ENCODE measurements around the gene COL4A1. TPM values are rescaled to one million over a fixed set of nuclear protein-coding genes. Genes with fewer than 3 reads are reported as not detected.

Gene COL4A1
- polyA plus RNA-seq, 1 of the 3 experiments (the other 2 are of a cell fraction): 30.3 TPM

DNA sequence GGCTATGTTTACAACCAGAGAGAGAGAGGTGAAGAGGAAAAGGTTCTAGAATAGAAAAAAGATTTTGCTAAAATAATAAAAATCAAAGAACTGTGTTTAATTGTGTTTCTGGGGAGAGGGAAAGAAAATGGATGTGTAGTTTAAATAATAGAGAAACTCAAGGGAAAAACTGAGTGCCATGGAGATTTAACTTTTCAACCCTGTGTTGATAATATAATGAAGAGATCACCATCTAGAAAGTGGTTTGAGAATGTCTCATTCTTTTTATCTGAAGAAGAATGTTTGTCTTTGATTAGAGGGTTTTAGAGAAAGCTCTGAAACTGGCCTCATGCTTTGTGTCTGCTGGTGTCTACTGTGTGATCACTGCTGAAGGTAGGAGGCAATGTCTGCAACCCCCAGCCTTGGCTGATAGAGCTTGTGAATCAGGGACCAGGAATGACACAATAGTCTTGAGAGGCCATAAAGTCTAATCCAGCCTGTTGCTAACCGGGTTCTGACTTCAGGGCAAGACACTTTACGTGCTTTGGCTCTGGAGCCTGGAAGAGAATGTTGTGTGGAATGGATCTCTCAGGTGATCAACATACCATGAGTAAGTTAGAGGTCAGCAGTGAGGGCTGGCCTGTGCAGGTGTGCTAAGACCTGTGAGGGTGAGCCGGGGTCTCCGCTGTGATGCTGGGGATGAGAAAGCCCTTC lies 5.5 kb upstream of the COL4A1 start (continued):
- no peak for TF ChIP-seq RXRA (IDR thresholded peaks at IDR 0.05; ENCODE audit: borderline replicate concordance, low read depth)

DNA sequence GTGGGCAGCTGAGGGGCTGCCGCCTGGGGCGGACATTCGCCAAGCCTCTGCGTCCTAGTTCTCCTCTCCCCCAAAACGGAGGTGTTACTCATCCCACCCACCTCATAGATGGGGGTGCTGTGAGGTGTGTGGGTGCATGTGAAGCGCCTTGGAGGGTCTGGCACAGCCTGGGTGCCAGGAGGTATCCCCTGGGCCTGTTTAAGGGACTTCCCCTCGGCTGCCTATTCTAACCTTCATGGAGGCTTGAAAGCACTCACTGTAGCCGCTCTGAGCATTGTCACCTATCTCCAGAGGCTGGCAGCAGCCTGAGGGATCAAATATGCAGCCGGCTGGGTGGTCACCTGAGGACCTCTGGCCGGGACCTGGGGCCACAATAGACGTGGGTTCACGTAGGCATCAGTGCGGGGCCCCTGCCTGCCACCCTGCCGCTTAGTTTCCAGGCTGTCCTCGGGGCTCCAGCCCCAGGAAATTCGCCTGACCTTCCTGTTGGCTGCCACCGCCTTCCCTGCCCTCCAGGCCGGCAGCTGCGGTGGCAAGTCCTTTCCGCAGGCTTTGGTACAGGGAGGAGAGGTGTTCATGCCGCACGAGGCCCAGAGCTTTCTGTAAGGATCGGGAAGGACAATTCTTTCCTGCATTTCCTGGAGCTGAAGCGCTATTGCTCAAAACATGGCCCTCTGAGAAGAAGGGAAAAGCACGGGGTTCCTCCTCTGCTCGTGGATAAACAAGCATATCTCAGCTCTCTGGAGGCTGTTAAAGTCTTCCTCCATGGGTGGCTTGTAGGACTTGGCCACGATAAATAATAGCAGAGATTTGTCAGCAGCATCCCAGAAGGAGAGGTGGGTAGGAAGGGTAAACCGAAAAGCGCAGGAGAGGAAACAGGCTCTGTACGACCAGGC lies 4.7 kb upstream of the COL4A1 start:
- POLR2A ChIA-PET: no interaction called here

More for the DNA sequence above, 4.7 kb upstream of the COL4A1 start:
- Histone ChIP-seq H2AFZ (ENCODE audit: low read depth) (no peak overlapping the region), H3K9me3 (no peaks in the 10 kb centered on the region), H3K4me1 (ENCODE audit: control insufficient read depth in 1 of 2, insufficient read depth in 2 of 2, low read depth in 1 of 2, low read length in 1 of 2) (peaks cover 22 to 29% of the 10 kb centered on the region in 2 experiments; a peak in 3 of 4 replicates), H3F3A (replicated peaks; ENCODE audit: insufficient read depth) (peaks cover 25% of the 10 kb centered on the region), H3K9ac (peak overlapping the region; percentile 14; the same call in 1 of the 2 replicates), H3K36me3 (replicated peaks in 1 of 2; ENCODE audit: control insufficient read depth in 1 of 2, insufficient read depth in 2 of 2, low read length in 1 of 2) (peaks cover 2 to 19% of the 10 kb centered on the region in 2 experiments), H3K79me2 (ENCODE audit: insufficient read depth) (peaks cover 95% of the 10 kb centered on the region), H3K27me3 (ENCODE audit: insufficient read depth) (no peaks in the 10 kb centered on the region), H3K27ac (ENCODE audit: low read depth in 2 of 2, low read length in 1 of 2) (peak overlapping the region in 1 of 2 experiments; percentile 48; a peak in 2 of 4 replicates), H4K20me1 (ENCODE audit: insufficient read depth) (no peaks in the 10 kb centered on the region), H3K9me2 (no peaks in the 10 kb centered on the region), H3K4me2 (peak overlapping the region; percentile 98), H3K4me3 (ENCODE audit: low read depth in 2 of 2, low read length in 1 of 2) (peak overlapping the region in 1 of 2 experiments; percentile 15; a peak in 1 of 4 replicates)
- 94% methylated on average over 25 of the region's 30 CpGs for WGBS (ENCODE audit: low lambda C conversion rate)
- no peak for DNase-seq
- CTCF ChIA-PET: interaction anchor here (0.7 to 1.1 kb wide), 2 partner anchors 11 to 104 kb away, joined by 3 read pairs; no protein-coding TSS in a partner anchor
- TF ChIP-seq ZBTB33 (IDR thresholded peaks at IDR 0.05; ENCODE audit: borderline replicate concordance, low read depth) (no peak), GABPA (IDR thresholded peaks at IDR 0.05; ENCODE audit: low read depth) (no peak), EP300 (IDR thresholded peaks at IDR 0.05; ENCODE audit: borderline replicate concordance in 1 of 2, low read depth in 1 of 2, low read length in 1 of 2) (no peak), EZH2phosphoT487 (IDR thresholded peaks at IDR 0.05; ENCODE audit: borderline replicate concordance, low read depth) (no peak), CHD2 (IDR thresholded peaks at IDR 0.05; ENCODE audit: low read length, partially characterized antibody) (no peak), RFX5 (IDR thresholded peaks at IDR 0.05; ENCODE audit: low read length) (no peak)
